Activated CD8-positive, alpha-beta memory T cell treated with anti-CD3 and anti-CD28 coated beads for 4 hours (primary cell): ENCODE measurements around the gene CSNK2A1.

Experiments
- DNase-seq, 2 donors: peaks; one replicate each; pipeline ENCODE4 v3.0.0-alpha.2; 2020; ENCODE audit warnings: low read depth in 2 of 2

Gene CSNK2A1

GRCh38 chr20:564192-564591 lies 20.6 kb upstream of the CSNK2A1 start:
- no peak for DNase-seq

DNA sequence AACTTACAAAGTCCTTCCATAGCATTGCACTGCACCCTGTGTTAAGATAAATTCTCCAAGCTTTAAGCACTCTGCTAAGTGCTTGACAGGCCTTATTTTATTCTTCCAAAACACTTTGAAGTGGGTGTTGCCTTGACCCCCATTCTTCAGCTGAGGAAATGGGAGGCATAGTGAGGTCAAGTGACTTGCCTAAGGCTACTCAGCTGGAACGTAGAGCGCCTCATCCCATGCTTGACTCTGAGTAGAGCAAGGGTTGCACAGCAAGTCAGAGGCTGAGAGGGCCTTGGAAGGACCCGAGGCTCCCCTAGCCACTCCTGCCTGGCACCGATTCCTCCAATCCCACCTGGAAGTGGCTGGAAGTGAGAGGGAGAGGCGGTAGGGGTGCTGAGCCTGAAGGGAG lies 19.6 kb upstream of the CSNK2A1 start:
- DNase-seq = no peak

DNA sequence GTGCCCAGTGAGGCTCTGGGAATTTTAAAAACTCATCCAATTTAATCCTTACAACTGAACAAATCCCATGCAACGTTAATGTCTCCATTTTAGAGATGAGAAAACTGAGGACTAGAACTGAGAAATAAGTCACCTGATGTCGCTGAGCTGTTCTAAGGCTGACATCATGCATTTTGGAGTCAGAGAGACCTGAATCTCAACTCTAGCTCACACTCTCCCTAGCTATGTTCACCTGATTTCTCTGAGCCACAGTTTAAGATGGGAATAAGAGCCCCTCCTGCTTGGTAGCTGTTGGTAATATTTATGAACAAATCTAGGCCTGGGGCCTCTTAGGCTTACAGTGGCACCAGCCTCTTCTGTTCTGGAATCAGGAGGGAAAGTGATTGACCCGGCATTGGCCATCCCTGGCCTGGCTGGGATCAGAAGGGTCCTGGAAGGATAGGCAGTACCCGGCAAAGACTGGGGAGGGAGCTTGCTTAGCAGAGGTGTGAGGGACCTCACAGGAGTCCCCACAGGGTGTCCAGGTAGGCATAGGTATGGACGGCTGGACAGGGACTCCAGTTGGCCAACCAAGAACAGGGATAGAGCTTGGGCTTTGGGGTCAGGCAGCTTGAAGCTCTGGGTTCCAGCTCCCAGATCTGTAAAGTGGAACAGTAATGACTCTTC lies 18.8 kb upstream of the CSNK2A1 start:
- no peak for DNase-seq

DNA sequence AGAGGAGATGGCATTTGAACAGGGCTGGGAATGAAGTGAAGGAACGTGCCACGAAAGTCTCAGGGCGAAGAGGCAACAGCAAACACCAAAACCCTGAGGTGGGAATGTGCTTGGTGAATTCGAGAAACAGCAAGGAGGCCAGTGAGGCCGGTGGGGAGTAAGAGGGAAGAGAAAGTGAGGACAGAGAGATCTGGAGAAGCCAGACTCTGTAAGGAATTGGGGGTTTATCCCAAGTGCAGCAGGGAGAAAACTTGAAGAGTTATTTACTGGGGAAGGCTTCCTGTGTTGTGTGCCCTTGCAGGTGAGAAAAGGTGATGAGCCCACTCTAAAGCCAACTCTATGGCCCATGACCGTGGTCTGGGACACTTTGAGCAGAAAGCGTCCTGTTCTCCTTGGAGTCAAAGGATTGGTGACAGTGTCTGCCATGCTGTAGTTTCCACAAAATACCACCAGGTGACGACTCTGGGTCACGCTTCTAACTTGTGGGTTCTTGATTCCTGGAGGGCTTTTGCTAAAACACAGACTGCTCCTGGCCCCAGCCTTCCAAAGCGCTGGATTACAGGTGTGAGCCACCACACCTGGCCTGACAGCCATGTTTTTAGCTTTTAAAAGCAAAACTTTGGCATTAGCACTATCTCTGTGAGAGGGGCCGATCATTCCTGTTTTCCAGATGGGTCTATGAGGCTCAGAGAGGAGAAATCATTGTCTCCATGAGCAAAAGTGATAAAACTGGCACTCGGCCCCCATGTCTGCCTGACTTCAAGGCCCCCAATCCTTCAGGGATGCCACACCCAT lies 18.0 kb upstream of the CSNK2A1 start:
- DNase-seq = no peak

GRCh38 chr20:560680-561079 lies 17.1 kb upstream of the CSNK2A1 start:
- DNase-seq = no peak

DNA sequence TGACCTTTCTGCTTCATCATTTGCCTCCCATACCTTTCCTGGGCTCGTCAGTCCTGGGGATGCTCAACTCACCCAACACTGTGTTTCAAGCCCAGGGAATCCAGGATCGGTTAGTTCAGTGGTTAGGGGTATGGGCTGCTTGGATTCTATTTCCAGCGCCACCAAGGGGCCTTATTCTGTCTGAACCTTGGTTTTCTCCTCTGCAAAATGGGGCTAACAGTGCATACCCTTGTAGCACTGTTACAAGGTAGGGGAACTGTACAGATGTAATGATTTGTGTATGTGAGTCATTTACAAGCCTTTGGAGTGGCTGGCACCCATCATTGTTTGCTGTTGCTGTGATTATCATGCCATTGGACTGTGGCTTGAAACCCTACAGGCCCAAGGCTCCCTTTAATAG lies 14.5 kb upstream of the CSNK2A1 start:
- no peak for DNase-seq

- no peak for DNase-seq
These were observed 13.4 kb upstream of the CSNK2A1 start for GRCh38 chr20:556984-557383.

DNA sequence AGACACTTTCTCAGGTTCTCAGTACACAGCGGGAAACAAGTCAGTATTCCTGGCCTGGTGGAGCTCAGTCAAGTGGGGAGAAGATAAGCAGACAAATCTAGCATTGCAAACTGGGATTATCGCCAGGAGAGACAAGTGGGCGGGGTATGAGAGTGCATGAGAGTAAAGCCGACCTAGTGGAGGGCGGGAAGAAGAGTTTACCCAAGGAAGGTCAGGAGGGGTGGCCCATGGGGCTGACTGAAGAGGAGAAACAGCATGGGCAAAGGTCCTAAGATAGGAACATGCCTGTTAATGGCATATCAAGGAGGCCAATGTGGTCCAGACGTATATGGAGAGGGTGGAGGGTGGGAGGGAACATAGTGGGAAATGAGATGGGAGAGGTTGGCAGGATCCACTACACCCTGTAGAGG lies 12.4 kb upstream of the CSNK2A1 start:
- no peak for DNase-seq

GRCh38 chr20:550611-551010 lies 7.0 kb upstream of the CSNK2A1 start:
- no peak for DNase-seq

DNA sequence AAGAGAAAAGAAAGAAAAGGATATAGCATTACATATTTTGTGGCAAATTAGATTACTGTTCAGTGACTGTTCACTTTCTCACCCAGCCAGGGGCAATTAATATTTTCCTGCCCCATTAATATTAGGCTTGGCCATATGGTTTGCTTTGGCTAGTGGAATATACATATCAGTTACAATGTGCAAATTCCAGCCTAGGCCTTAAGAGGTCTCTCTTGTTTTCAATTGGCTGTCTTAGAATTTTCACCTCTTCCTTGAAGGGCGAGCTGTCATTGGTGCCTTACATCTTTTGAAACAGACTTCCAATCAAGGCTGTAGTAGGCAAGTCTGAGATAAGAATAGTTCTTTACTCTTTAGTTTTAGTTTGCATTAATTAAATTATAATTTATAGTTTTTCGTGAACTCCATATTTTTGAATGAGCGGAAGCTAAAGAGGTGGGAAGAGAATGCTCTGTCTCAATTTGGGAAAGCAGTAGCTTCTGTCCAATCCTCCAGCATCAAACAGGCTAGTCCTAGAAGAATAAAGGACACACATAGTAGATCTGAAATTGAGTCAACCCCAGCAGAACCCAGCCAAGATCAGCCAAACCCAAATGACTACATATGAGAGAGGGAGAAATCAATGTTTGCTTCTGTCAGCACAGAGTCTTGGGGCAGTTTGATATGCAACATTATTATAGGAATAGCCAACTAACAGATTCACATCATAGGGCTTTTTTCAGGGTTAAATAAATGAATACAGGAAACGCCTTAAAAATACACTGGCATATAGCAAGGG lies 6.3 kb upstream of the CSNK2A1 start:
- no peak for DNase-seq

DNA sequence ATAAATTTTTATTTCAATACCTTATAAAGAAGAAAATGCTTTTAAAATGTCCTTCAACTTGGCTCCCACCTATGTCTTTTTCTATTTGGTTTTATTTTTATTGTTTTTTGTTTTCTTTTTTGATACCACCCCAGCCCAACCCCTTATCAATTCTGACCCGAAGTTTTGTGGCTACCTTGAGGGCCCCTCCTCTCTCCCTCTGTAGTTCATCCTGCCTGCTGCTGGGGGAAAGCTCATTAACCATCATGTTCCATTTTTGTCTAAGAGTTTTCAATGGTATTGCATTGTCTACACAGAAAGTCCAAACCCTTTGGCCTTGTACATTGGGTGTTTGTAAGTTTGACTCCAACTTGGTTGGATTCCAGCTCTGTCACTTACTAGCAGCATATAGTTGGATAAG lies 5.3 kb upstream of the CSNK2A1 start:
- DNase-seq = no peak

- no peak for DNase-seq
These were observed 3.8 kb upstream of the CSNK2A1 start for GRCh38 chr20:547394-547793.

- DNase-seq = no peak
These were observed 2.8 kb upstream of the CSNK2A1 start for GRCh38 chr20:546353-546752.

- DNase-seq = no peak
These were observed 649 bp upstream of the CSNK2A1 start for GRCh38 chr20:544153-544725.

DNA sequence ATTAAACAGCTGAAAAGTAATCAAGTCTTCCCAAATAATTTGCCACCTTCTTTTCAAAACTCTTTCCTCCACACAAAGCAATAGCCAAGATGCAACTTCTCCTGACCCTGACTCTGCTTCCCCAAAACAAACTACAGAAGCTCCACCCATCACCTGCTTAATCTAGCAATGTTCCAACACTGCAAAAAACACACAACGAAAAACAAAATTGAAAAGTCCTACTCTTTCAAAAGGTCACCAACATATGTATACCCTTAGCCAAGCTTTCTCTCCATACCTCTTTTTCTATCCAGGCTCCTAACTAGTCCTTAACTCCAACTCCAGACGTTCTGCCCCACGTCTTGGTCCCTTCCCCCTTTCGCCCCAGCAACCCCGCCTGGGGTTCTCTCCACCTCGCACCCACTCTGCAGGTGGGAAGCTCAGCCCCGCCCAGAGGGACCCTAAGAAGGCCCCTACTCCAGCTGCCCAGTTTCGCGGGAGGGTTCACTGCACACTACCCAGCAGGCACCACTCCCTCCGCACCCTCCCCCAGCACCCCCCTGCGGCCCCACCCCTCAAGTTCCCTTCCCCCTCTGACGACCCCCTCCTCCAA lies 717 bp downstream of the CSNK2A1 start:
- DNase-seq = no peak

GRCh38 chr20:540391-541201 lies 3.0 kb downstream of the CSNK2A1 start:
- DNase-seq = no peak

GRCh38 chr20:539848-540247 lies 3.7 kb downstream of the CSNK2A1 start:
- DNase-seq = no peak

GRCh38 chr20:539191-539590 lies 4.4 kb downstream of the CSNK2A1 start:
- DNase-seq = no peak

- no peak for DNase-seq
These were observed 5.6 kb downstream of the CSNK2A1 start for GRCh38 chr20:537983-538382.

- no peak for DNase-seq
These were observed 7.1 kb downstream of the CSNK2A1 start for GRCh38 chr20:536426-537010.

GRCh38 chr20:535958-536357 lies 7.6 kb downstream of the CSNK2A1 start:
- DNase-seq = no peak
